HG03469 (cell line): ENCODE measurements around the gene FBXL17.

ENCODE experiments used
- ATAC-seq: cut with Tn5 transposase; IDR thresholded peaks from one replicate; pipeline ENCODE4 v1.9.1; 2021; ENCODE audit warnings: mild to moderate bottlenecking, moderate library complexity, moderate number of reproducible peaks; ENCODE audit not compliant: unreplicated experiment

FBXL17 gene

GRCh38 chr5:107874795-107875194 is 507.1 kb downstream of the FBXL17 start:
- ATAC-seq, result no peak

- ATAC-seq, result no peak
Measured at GRCh38 chr5:107873877-107874276, 508.0 kb downstream of the FBXL17 start.

GRCh38 chr5:107871023-107871422 is 510.9 kb downstream of the FBXL17 start:
- no peak for ATAC-seq

- no peak for ATAC-seq
Measured at GRCh38 chr5:107869438-107870115, 512.3 kb downstream of the FBXL17 start.

- no peak for ATAC-seq
Measured at GRCh38 chr5:107868650-107869409, 513.1 kb downstream of the FBXL17 start.

- no peak for ATAC-seq
Measured at GRCh38 chr5:107867266-107867665, 514.6 kb downstream of the FBXL17 start.

GRCh38 chr5:107864793-107865192 is 517.1 kb downstream of the FBXL17 start:
- ATAC-seq, result no peak

- ATAC-seq, result no peak
Measured at GRCh38 chr5:107863125-107863524, 518.8 kb downstream of the FBXL17 start.

GRCh38 chr5:107861565-107861964 is 520.3 kb downstream of the FBXL17 start:
- ATAC-seq, result no peak

- ATAC-seq, result no peak
Measured at GRCh38 chr5:107860044-107860443, 521.9 kb downstream of the FBXL17 start.

GRCh38 chr5:107858788-107859187 is 523.1 kb downstream of the FBXL17 start:
- no peak for ATAC-seq

- no peak for ATAC-seq
Measured at GRCh38 chr5:107858324-107858723, 523.6 kb downstream of the FBXL17 start.

GRCh38 chr5:107857785-107858184 is 524.1 kb downstream of the FBXL17 start:
- ATAC-seq, result no peak

GRCh38 chr5:107855171-107855570 is 526.7 kb downstream of the FBXL17 start:
- no peak for ATAC-seq

- no peak for ATAC-seq
Measured at GRCh38 chr5:107853696-107854095, 528.2 kb downstream of the FBXL17 start.

GRCh38 chr5:107853031-107853430 is 528.9 kb downstream of the FBXL17 start:
- ATAC-seq, result no peak

GRCh38 chr5:107849118-107849517 is 532.8 kb downstream of the FBXL17 start:
- no peak for ATAC-seq

- ATAC-seq, result no peak
Measured at GRCh38 chr5:107840592-107840991, 541.3 kb downstream of the FBXL17 start.

- ATAC-seq, result no peak
Measured at GRCh38 chr5:107840161-107840560, 541.7 kb downstream of the FBXL17 start.

- no peak for ATAC-seq
Measured at GRCh38 chr5:107835096-107835495, 546.8 kb downstream of the FBXL17 start.

- ATAC-seq, result no peak
Measured at GRCh38 chr5:107832746-107833145, 549.2 kb downstream of the FBXL17 start.

GRCh38 chr5:107831612-107832395 is 550.1 kb downstream of the FBXL17 start:
- ATAC-seq, result no peak
